H1 (cell line): ENCODE data around the gene ALKBH7. TPM values are rescaled to one million over a fixed set of nuclear protein-coding genes. Genes with fewer than 3 reads are reported as not detected.

Source experiments
- CTCF ChIA-PET: fragments of 300-600 bp; sonication (Branson Sonifier 250); formaldehyde crosslinking; loops from one replicate; lab custom pipeline; 2021; ENCODE audit not compliant: partially characterized antibody; lab: Charles Lee
- POLR2A ChIA-PET: fragments of 300-600 bp; sonication (Branson Sonifier 250); formaldehyde crosslinking; loops from one replicate; lab custom pipeline; 2021; ENCODE audit warnings: inconsistent platforms; ENCODE audit not compliant: partially characterized antibody; lab: Charles Lee
- DNase-seq, 2 experiments: peaks; one replicate each; pipeline versions ENCODE4 v3.0.0 to v3.0.0-alpha.2; 2010 to 2022; ENCODE audit warnings: low spot score in 2 of 2, low read depth in 1 of 2, mixed read lengths in 1 of 2
- FAIRE-seq: peaks from 2 replicates; lab custom pipeline; 2011; peaks lifted over from hg19 to GRCh38; lab: Jason Lieb, UNC
- H2AFZ ChIP-seq: 2 replicates; pipeline ENCODE4 v1.8.1; 2012; ENCODE audit warnings: low read length, inconsistent platforms
- H2AK5ac ChIP-seq: 2 replicates; pipeline ENCODE4 v1.6.1; 2013; ENCODE audit warnings: low read depth, low read length
- H2BK120ac ChIP-seq: replicated peaks from 2 replicates; pipeline ENCODE3; 2013; ENCODE audit warnings: low read depth, low read length, inconsistent platforms
- H2BK12ac ChIP-seq: 2 replicates; pipeline ENCODE4 v1.6.1; 2013; ENCODE audit warnings: low read depth, low read length
- H2BK15ac ChIP-seq: 2 replicates; pipeline ENCODE4 v1.6.1; 2013; ENCODE audit warnings: low read length
- H2BK20ac ChIP-seq: 2 replicates; pipeline ENCODE4 v1.6.1; 2013; ENCODE audit warnings: low read length
- H2BK5ac ChIP-seq: 2 replicates; pipeline ENCODE4 v1.6.1; 2013; ENCODE audit warnings: low read depth, low read length
- H3K14ac ChIP-seq: 2 replicates; pipeline ENCODE4 v1.6.1; 2013; ENCODE audit warnings: inconsistent platforms; ENCODE audit not compliant: insufficient read length
- H3K18ac ChIP-seq: 2 replicates; pipeline ENCODE4 v1.6.1; 2013; ENCODE audit warnings: low read length; ENCODE audit errors: extremely low read depth
- H3K23ac ChIP-seq: 2 replicates; pipeline ENCODE4 v1.6.1; 2013; ENCODE audit warnings: inconsistent platforms; ENCODE audit not compliant: insufficient read length
- H3K23me2 ChIP-seq: 2 replicates; pipeline ENCODE4 v1.6.1; 2013; ENCODE audit warnings: low read depth, low read length
- H3K27ac ChIP-seq: 2 replicates; pipeline ENCODE4 v1.6.1; 2011; ENCODE audit warnings: low read depth, low read length, inconsistent platforms
- H3K27me3 ChIP-seq, 4 experiments: replicated peaks in 1 of 4; 1 replicate in 1 of 4; 2 replicates in 3 of 4; pipeline versions ENCODE4 v1.6.1 to v1.8.1; 2011 to 2013; ENCODE audit warnings: low read length in 3 of 4, mild to moderate bottlenecking in 3 of 4, inconsistent platforms in 2 of 4, mixed read lengths in 2 of 4, moderate library complexity in 1 of 4; ENCODE audit not compliant: control insufficient read depth in 3 of 4, insufficient read depth in 3 of 4; ENCODE audit errors: extremely low read depth in 1 of 4
- H3K36me3 ChIP-seq, 4 experiments: 2 replicates each; pipeline versions ENCODE4 v1.6.1 to v1.8.1; 2011 to 2013; ENCODE audit warnings: mild to moderate bottlenecking in 4 of 4, low read length in 3 of 4, moderate library complexity in 2 of 4, control low read depth in 1 of 4, inconsistent platforms in 1 of 4; ENCODE audit not compliant: insufficient read depth in 4 of 4, control insufficient read depth in 2 of 4
- H3K4ac ChIP-seq: replicated peaks from 2 replicates; pipeline ENCODE3; 2013; ENCODE audit warnings: low read length, low read depth, mixed read lengths, inconsistent platforms; ENCODE audit not compliant: insufficient read length
- H3K4me1 ChIP-seq, 4 experiments: replicated peaks in 1 of 4; 1 replicate in 1 of 4; 2 replicates in 3 of 4; pipeline versions ENCODE4 v1.6.1 to v1.8.1; 2011 to 2013; ENCODE audit warnings: low read length in 3 of 4, inconsistent platforms in 2 of 4, mixed read lengths in 1 of 4; ENCODE audit not compliant: insufficient read depth in 4 of 4, control insufficient read depth in 3 of 4
- H3K4me2 ChIP-seq, 2 experiments: 2 replicates each; pipeline versions ENCODE4 v1.6.1 to v1.8.1; 2011 to 2013; ENCODE audit warnings: low read depth in 2 of 2, low read length in 2 of 2, control low read depth in 1 of 2, inconsistent platforms in 1 of 2, mild to moderate bottlenecking in 1 of 2; ENCODE audit not compliant: insufficient read depth in 1 of 2
- H3K4me3 ChIP-seq, 4 experiments: fragments of 200-600, 300-600 bp in 1 of 4; sonication (generic), shearing (Covaris generic), sonication (Bioruptor Twin) in 1 of 4; 2 replicates each; pipeline versions ENCODE4 v1.5.1 to v1.8.1; 2011 to 2016; ENCODE audit warnings: low read length in 4 of 4, low read depth in 3 of 4, control low read depth in 2 of 4, inconsistent platforms in 2 of 4, mild to moderate bottlenecking in 2 of 4, mixed read lengths in 1 of 4, moderate library complexity in 1 of 4; ENCODE audit not compliant: insufficient read depth in 2 of 4; ENCODE audit errors: extremely low read depth in 1 of 4
- H3K56ac ChIP-seq: replicated peaks from 2 replicates; pipeline ENCODE3; 2013; ENCODE audit warnings: low read depth, mild to moderate bottlenecking, mixed read lengths, low read length, inconsistent platforms; ENCODE audit not compliant: insufficient read length
- H3K79me1 ChIP-seq: 2 replicates; pipeline ENCODE4 v1.6.1; 2013; ENCODE audit warnings: low read depth, low read length, control low read depth
- H3K79me2 ChIP-seq, 2 experiments: 2 replicates each; pipeline versions ENCODE4 v1.6.1 to v1.8.1; 2012 to 2013; ENCODE audit warnings: low read length in 2 of 2, mild to moderate bottlenecking in 2 of 2, inconsistent platforms in 1 of 2; ENCODE audit not compliant: insufficient read depth in 2 of 2, control insufficient read depth in 1 of 2
- H3K9ac ChIP-seq, 4 experiments: replicated peaks in 1 of 4; 1 replicate in 1 of 4; 2 replicates in 3 of 4; pipeline versions ENCODE4 v1.6.1 to v1.8.1; 2011 to 2013; ENCODE audit warnings: low read depth in 3 of 4, low read length in 3 of 4, control low read depth in 2 of 4, mild to moderate bottlenecking in 2 of 4, moderate library complexity in 2 of 4, inconsistent platforms in 1 of 4; ENCODE audit errors: extremely low read depth in 1 of 4
- H3K9me3 ChIP-seq, 2 experiments: 2 replicates each; pipeline versions ENCODE4 v1.6.1 to v1.8.1; 2012 to 2013; ENCODE audit warnings: mild to moderate bottlenecking in 2 of 2, moderate library complexity in 2 of 2, control low read depth in 1 of 2, inconsistent platforms in 1 of 2, low read depth in 1 of 2, low read length in 1 of 2, mixed read lengths in 1 of 2; ENCODE audit not compliant: insufficient read depth in 2 of 2
- H4K20me1 ChIP-seq, 2 experiments: replicated peaks in 1 of 2; 2 replicates each; pipeline versions ENCODE3 to v1.8.1; 2011 to 2013; ENCODE audit warnings: inconsistent platforms in 2 of 2, low read length in 2 of 2, mild to moderate bottlenecking in 1 of 2; ENCODE audit not compliant: insufficient read depth in 2 of 2, control insufficient read depth in 1 of 2
- H4K5ac ChIP-seq: 2 replicates; pipeline ENCODE4 v1.6.1; 2013; ENCODE audit warnings: low read length, low read depth, mixed read lengths, inconsistent platforms; ENCODE audit not compliant: insufficient read length
- H4K8ac ChIP-seq: 2 replicates; pipeline ENCODE4 v1.8.0; 2013; ENCODE audit warnings: mild to moderate bottlenecking, moderate library complexity, low read length, inconsistent platforms; ENCODE audit not compliant: insufficient read depth; ENCODE audit errors: extremely low read depth
- H4K91ac ChIP-seq: replicated peaks from 2 replicates; pipeline ENCODE3; 2013; ENCODE audit warnings: low read length, mixed read lengths, inconsistent platforms; ENCODE audit not compliant: insufficient read length
- ATF2 ChIP-seq: IDR thresholded peaks from 2 replicates; pipeline ENCODE4 v1.6.1; 2012; ENCODE audit warnings: low read length, inconsistent platforms
- ATF3 ChIP-seq: IDR thresholded peaks from 2 replicates; pipeline ENCODE4 v1.6.1; 2011; ENCODE audit warnings: low read depth, mild to moderate bottlenecking, low read length; ENCODE audit not compliant: insufficient read depth
- BACH1 ChIP-seq: IDR thresholded peaks from 2 replicates; pipeline ENCODE4 v1.6.1; 2012; ENCODE audit warnings: low read length, improper control_type of control experiment
- BCL11A ChIP-seq, 2 experiments: IDR thresholded peaks; one replicate each; pipeline ENCODE4 v1.6.1; 2011; ENCODE audit warnings: low read depth in 2 of 2, low read length in 2 of 2, mild to moderate bottlenecking in 2 of 2
- KDM1A ChIP-seq: fragments of 200-600, 300-600 bp; sonication (generic); IDR thresholded peaks from 2 replicates; pipeline ENCODE4 v1.7.1; 2016; ENCODE audit warnings: mild to moderate bottlenecking, low read length, borderline replicate concordance
- KDM4A ChIP-seq: IDR thresholded peaks from one replicate; pipeline ENCODE4 v1.7.1; 2012; ENCODE audit warnings: low read depth, mild to moderate bottlenecking, moderate library complexity, low read length, inconsistent platforms; ENCODE audit not compliant: severe bottlenecking
- KDM5A ChIP-seq: fragments of 200-600 bp; IDR thresholded peaks from 2 replicates; pipeline ENCODE4 v1.7.1; 2012; ENCODE audit warnings: mild to moderate bottlenecking, low read length, inconsistent platforms, mixed read lengths
- PHF8 ChIP-seq: fragments of 200-600 bp; sonication (generic); conservative IDR thresholded peaks from 2 replicates; pipeline ENCODE4 v1.7.1; 2012; ENCODE audit warnings: low read depth, mild to moderate bottlenecking, inconsistent platforms, low read length, moderate library complexity
- POLR2AphosphoS5 ChIP-seq: IDR thresholded peaks from 2 replicates; pipeline ENCODE4 v1.6.1; 2011; ENCODE audit warnings: low read depth, low read length
- SAP30 ChIP-seq: fragments of 300-600 bp; sonication (generic); IDR thresholded peaks from 2 replicates; pipeline ENCODE4 v1.7.1; 2012; ENCODE audit warnings: low read length, moderate library complexity, mild to moderate bottlenecking, inconsistent platforms; ENCODE audit not compliant: insufficient read depth, insufficient replicate concordance
- TBP ChIP-seq: IDR thresholded peaks from 2 replicates; pipeline ENCODE4 v1.6.1; 2011; ENCODE audit warnings: low read depth, low read length, improper control_type of control experiment
- WGBS, 2 experiments: shearing (Covaris generic) in 1 of 2; methylation state at CpG; one replicate each; pipeline versions ENCODE4 v1.1.6 to v1.1.7; 2013 to 2015; ENCODE audit warnings: low lambda C conversion rate in 2 of 2, mixed read lengths in 2 of 2, inconsistent platforms in 1 of 2, low coverage in 1 of 2, missing lambda C conversion rate in 1 of 2; ENCODE audit not compliant: insufficient replicate concordance in 2 of 2, insufficient coverage in 1 of 2, insufficient read length in 1 of 2; ENCODE audit errors: extremely low coverage in 1 of 2, missing lambda C conversion rate in 1 of 2; 5-methylcytosine and 5-hydroxymethylcytosine counted together
- polyA plus RNA-seq, 7 experiments: library from polyadenylated mRNA; depleted of rRNA in 3 of 7; stranded (reverse) in 5 of 7; unstranded in 2 of 7; fragments of >200 nt in 5 of 7; fragments of 200-250 nt in 2 of 7; gene quantifications; 1 replicate in 5 of 7; 2 replicates in 1 of 7; 4 replicates in 1 of 7; pipeline versions ENCODE4 v1.2.1 to v1.2.3, GENCODE V29; 2011 to 2013; ENCODE audit warnings: missing spikeins in 2 of 7, mixed read lengths in 2 of 7
- total RNA-seq: library from RNA; stranded (reverse); fragmentation: NEBNext Ultra II Directional; extraction: Animal tissue kit (Norgen Biotek cat#: 25700); gene quantifications from 2 replicates; pipeline ENCODE4 v1.2.1, GENCODE V29; 2021

ALKBH7 gene
- total and polyA plus RNA-seq, 2 of the 8 experiments (the other 6 are each of a cell fraction or from before 2014, with no cell fraction given) = 66.3 to 100 TPM

GRCh38 chr19:6379744-6380143 lies 7.2 kb downstream of the ALKBH7 start:
- DNase-seq (no peak), FAIRE-seq (no peak)
- Histone ChIP-seq H3K23ac (no peak overlapping the region), H2BK120ac (no peak overlapping the region), H3K23me2 (no peaks in the 10 kb centered on the region), H3K4me3 (no peak overlapping the region), H3K9ac (no peak overlapping the region), H2BK12ac (no peak overlapping the region), H3K9me3 (peaks cover 5 to 11% of the 10 kb centered on the region in 2 experiments; a peak in 2 of 4 replicates), H3K27ac (no peak overlapping the region), H3K56ac (no peak overlapping the region), H4K8ac (no peak overlapping the region), H3K36me3 (peaks cover 20 to 54% (median 37%) of the 10 kb centered on the region in 4 experiments), H4K91ac (no peak overlapping the region), H4K5ac (no peak overlapping the region), H3K18ac (no peak overlapping the region), H3K27me3 (no peaks in the 10 kb centered on the region), H2BK15ac (no peak overlapping the region), H3K79me2 (no peaks in the 10 kb centered on the region), H3K4ac (no peak overlapping the region), H2BK5ac (no peak overlapping the region), H2AK5ac (no peak overlapping the region), H2BK20ac (no peak overlapping the region), H3K14ac (no peak overlapping the region), H3K79me1 (no peaks in the 10 kb centered on the region), H3K4me1 (peaks cover 0 to 6% (median 0%) of the 10 kb centered on the region in 4 experiments; a peak in 3 of 7 replicates), H4K20me1 (peaks cover 2 to 8% of the 10 kb centered on the region in 2 experiments), H2AFZ (no peak overlapping the region), H3K4me2 (no peak overlapping the region)
- 95% methylated on average over 3 of the region's 3 CpGs; no CpG with 5 or more reads in 1 of the 2 experiments for WGBS, 2 experiments
- CTCF ChIA-PET = no interaction called here
- POLR2A ChIA-PET = interaction anchor here (0.9 to 9.9 kb wide), 3 partner anchors 11 to 44 kb away, joined by 3 to 81 read pairs (median 5); partner anchors contain the start of gene GTF2F1
- TF ChIP-seq POLR2AphosphoS5 (no peak), ATF3 (no peak), TBP (no peak), SAP30 (no peak), PHF8 (no peak), BACH1 (no peak), KDM4A (no peak), KDM1A (no peak), BCL11A (IDR thresholded peaks at IDR 0.05; ENCODE audit: low read depth in 2 of 2, low read length in 2 of 2) (no peak), ATF2 (no peak), KDM5A (no peak)
